NOMO-1 (cell line): ENCODE data around the gene ZNF776.
"Not testable (repeated sequence)": the region's sequence is repeated elsewhere in the genome, so short reads cannot be mapped to it uniquely, and the experiment has no call there.

Experiments used
- DNase-seq, 2 experiments: peaks; one replicate each; lab custom pipeline; 2025; ENCODE audit not compliant: unreplicated experiment in 2 of 2; lab: John Stamatoyannopoulos, UW

The ZNF776 gene

GRCh38 chr19:57776764-57777296, 30.2 kb downstream of the ZNF776 start:
- no peak for DNase-seq

DNA sequence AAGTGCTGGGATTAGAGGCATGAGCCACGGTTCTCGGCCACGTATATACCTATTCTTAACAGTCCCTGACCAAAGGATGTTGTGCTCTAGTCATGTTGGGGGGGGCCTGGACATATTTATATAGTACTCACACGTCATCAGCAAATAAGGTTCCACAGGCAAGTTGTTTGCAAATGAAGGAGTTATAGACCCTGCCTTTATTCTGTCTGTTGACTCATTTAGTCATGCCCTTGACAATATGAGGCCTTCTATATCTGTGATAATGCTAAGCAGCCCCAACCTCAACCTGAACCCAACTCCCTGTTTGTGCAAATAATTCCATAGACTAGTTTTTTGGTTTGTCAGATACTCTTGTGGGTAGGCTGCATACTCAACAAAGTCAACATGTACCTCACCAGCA, 31.7 kb downstream of the ZNF776 start:
- DNase-seq: no peak

DNA sequence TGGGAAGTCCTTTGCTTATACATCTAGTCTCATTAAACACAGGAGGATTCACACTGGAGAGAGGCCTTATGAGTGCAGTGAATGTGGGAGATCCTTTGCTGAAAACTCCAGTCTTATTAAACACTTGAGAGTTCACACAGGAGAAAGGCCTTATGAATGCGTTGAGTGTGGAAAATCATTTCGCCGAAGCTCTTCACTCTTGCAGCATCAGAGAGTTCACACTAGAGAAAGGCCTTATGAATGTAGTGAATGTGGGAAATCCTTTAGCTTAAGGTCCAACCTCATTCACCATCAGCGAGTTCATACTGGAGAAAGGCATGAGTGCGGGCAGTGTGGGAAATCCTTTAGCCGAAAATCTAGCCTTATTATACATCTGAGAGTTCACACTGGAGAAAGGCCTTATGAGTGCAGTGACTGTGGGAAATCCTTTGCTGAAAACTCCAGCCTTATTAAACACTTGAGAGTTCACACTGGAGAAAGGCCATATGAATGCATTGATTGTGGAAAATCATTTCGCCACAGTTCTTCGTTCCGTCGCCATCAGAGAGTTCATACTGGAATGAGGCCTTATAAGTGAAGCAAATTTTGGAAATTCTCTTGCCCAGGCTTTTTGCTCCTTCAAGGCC, 32.7 kb downstream of the ZNF776 start:
- DNase-seq: no peak

DNA sequence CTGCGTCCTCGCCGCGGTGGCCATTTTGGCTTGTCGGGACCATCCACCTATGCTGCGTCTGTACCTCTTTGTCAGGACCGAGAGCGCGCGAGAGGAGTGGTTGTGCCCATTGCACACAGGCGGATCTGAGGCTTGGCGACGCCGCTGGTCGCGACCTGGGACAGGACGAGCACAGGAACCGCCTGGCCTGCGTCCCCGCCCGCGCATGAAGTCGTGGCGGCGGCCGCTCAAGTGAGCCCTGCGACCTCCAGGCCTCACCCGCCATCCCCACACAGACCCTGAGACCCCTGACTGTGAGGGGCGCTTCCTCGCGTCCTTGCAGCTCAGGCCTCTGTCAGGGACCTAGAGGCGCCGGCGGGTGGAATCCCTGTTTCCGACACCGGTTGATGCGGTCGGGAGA, 39.7 kb downstream of the ZNF776 start:
- DNase-seq: no peak

- DNase-seq: no peak
These were observed 40.3 kb downstream of the ZNF776 start for GRCh38 chr19:57786906-57787305.

DNA sequence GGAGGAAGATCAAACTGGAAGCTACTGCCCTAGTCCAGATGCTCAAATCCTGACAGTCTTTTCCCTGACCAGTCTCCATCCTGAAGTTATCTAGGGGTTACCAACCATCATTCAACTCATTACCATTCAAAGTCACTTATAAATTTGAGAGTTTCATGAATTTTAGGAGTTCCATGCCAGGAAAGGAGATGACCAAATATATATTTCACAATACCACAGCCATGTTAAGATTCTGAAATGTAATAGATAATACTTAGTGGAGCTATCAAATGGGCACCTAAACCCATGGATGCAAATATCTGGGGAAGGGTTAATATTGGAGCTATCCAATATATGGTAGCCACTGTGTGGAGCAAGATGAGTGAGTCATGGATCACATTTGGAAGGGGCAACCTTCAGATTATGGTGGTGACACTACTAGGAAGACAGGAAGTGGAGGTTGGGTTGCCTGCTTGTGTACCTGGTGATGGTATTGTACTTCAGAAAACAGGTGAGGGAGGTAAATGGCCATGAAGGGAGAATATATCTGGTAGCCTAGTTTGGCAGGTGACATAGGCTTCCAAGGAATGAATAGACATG, 41.6 kb downstream of the ZNF776 start:
- no peak for DNase-seq

GRCh38 chr19:57789288-57789687, 42.7 kb downstream of the ZNF776 start:
- DNase-seq: no peak

DNA sequence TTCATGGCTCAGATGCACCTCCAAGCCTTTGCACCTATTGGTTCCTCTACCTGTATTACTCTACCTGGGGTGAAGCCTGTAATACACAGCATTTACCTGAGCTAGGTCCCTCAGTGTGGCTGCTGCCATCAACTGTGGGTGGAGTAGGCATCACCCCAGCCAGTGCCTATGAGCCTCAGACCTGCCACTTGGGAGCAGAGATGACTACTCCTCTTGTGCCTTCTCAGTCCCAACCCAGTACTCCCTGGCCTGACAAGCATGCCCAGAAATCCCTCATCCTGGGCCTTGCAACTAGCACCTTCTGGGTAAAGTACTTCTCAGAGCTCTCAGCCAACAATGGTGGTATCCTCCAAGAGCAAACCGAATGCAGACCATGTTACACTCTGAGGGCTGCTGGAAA, 50.0 kb downstream of the ZNF776 start:
- DNase-seq: not testable (repeated sequence)

DNA sequence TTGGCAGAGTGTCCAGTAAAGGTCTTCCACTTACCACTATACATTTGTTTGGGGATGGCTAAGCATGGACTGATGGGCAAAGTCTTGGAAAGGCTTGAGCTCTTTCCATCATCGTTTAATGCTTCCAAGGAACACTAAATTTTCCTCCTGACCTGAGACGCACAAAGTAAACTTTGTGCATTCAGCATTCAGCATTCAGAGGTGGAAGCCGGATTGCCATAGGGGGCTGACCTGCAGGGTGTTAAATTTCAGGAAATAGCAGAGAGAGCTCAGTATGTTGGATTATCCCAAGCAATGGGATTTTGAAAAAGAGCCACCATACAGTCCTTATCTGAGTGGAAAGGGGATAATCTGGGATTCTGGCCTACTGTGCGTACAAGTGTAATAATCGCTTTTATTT, 54.1 kb downstream of the ZNF776 start:
- no peak for DNase-seq

- DNase-seq: no peak
These were observed 55.7 kb downstream of the ZNF776 start for GRCh38 chr19:57802269-57802668.

DNA sequence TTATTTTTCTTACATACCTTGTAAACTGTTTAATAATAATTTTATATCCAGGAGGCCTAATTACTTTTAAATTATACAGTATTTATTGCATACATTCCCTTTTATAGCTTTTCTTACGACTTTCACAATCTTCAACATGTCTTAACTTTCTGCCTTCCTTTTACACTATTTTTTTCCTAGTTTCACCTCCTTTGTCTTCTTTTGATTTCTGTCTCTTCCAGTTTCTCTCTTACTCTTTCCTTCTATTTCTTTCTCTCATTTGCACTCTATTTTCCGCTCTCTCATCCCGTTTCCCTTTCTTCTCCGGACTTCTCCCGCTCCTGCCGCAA, 56.6 kb downstream of the ZNF776 start:
- DNase-seq: no peak

DNA sequence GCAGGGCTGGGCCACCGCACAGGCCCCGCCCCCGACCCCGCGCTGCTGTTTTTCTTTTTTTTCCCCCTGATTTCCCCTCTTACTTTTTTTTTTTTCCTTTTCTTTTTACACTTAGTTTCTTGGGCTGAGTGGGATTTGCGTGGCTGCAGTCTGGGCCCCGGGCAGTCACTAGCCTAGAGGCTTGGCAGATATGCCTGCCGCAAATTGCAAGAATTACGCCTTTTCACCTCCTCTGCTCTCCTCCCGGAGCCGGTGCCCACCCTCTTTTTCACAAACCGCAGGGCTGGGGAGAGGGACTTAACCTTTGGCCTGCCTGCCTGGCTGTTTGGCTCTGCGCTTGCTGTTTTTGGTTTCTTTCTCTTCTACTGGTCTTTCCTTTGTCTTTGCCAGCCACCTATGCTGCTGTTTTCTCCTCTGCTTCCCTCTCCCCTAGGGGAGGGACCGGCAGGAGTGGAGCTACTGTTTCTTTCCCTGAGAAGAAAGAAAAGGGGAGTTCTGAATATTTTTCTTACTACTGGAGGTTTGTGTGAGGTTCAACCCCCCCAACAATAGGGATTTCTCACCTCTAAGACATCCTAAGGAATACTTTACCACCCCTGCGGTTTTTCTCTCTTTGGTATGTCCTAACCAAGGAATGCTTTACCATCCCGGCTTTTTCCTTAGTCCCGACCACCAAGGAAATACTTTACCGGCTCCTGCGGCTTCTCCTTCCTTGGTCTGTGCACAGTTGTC, 57.1 kb downstream of the ZNF776 start:
- no peak for DNase-seq

- DNase-seq: no peak
These were observed 60.9 kb downstream of the ZNF776 start for GRCh38 chr19:57807541-57807940.
